RPMI8226 (cell line): ENCODE measurements around the gene PLCB1.

Experiments used
- DNase-seq: peaks from one replicate; pipeline ENCODE4 v3.0.0-alpha.2; 2015

The PLCB1 gene

GRCh38 chr20:8749986-8750385, 617.9 kb downstream of the PLCB1 start:
- DNase-seq: no peak

- no peak for DNase-seq
Measured at GRCh38 chr20:8755340-8756118, 623.5 kb downstream of the PLCB1 start.

GRCh38 chr20:8756410-8756809, 624.3 kb downstream of the PLCB1 start:
- DNase-seq: no peak

DNA sequence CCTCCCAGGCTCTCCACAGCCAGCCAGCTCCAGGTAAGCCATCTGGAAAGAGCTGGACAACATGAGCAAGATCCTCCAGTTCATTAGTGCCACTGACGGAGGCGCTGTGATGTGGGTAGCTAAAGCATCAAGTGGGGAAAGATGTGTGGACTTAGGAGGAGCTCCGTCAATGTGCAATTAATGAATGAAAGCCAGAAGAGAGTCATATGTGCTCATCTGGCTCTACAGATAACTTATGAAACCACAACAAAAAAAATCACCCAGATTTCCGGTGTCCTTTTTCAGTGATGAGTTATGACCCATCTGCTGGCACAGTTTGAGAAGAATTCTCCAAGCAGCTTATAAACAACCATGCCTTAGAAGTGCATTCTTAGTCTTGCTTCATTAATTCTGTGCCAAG, 625.1 kb downstream of the PLCB1 start:
- no peak for DNase-seq

DNA sequence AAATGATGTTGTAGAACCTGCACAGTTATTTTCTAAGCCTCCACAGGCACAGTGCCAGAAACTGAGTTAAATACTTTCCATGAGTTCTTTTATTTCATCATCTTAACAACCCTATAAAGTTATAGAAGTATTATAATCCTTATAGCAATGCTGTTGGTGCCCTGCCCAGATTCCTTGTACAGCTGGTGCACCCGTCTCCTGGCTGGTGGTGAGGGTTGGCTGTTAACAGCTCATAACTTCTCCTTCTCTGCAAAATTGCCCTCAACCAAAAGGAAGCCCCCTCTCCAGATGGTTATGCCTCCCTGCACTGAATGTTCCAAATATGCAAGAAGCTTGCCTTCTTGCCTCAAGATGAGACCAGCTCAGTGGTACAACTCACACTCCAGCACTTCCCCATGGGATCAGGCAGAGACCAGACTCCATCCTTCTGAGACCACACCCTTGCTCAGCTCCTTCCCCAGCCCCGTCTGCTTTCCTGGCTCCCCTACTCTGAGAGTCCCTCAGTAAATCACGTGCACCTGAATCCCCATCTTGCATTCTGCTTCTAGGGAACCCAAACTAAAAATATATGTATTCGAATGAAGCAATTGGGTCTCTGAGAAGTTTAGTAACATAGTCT, 632.4 kb downstream of the PLCB1 start:
- no peak for DNase-seq

GRCh38 chr20:8766868-8767390, 634.9 kb downstream of the PLCB1 start:
- DNase-seq: no peak

DNA sequence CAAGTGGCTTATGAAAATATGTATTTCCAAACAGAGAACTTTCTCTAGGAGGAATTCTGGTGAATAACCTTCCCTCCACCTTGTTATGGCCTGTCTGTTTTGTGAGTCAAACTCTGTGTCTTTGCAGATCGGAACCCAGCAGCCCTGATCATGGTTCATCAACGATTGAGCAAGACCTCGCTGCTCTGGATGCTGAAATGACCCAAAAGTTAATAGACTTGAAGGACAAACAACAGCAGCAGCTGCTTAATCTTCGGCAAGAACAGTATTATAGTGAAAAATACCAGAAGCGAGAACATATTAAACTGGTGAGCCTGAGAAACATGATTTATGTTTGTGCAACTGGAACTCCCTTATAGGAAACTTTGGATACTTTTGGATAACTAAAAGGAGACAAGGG, 642.3 kb downstream of the PLCB1 start:
- no peak for DNase-seq

DNA sequence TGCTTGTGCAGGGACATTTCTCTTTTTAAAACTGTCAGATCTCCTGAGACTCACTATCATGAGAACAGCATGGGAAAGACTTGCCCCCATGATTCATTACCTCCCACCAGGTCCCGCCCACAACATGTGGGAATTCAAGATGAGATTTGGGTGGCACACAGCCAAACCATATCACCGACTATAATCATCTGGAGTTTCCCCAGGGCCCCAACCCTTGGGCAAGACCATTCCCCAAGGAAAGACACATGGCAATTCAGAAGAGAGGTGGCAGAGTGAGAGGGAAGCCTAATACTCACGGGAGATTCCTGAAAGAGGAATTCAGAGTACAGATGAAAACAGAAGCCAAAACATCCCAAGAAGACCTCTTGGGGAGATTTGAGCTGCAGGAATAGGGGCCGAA, 645.8 kb downstream of the PLCB1 start:
- DNase-seq: no peak

DNA sequence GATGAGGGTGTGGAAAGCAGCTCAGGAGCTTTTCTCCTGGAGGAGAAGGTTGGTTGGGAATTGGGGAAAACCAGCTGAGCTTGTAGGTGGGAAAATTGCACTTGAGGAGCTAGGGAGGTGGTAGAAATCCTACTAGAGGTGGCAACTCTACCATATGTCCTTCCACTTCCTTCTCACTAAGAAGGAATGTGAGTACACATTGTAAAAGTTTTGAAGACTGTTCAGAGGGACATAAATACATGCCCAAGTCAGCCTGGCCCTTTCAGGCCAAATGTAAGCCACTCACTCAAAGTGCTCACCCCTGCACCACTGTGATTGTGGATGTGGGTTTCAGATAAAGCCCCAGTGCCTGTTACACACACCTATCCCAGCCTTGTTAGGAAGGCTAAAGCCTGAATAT, 646.3 kb downstream of the PLCB1 start:
- DNase-seq: no peak

- no peak for DNase-seq
Measured at GRCh38 chr20:8780915-8781314, 648.8 kb downstream of the PLCB1 start.

DNA sequence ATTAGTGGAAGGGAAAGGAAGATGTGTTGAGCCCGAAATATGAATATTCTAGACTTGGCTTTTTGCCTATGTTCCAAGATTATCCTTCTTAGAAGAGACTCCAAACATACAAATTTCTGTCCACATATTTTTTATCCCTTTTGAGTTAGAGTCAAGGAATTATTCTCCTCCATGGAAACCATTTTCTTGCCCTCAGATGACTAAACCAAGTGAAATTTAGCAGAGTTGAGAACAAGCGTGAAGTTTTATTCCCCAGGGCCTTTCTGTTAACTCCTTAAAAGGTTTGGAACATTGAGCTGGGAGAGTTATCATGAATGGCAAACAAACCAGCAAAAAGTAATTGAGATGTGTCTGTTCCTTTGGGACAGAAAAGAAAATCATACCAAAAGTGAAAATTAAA, 650.7 kb downstream of the PLCB1 start:
- DNase-seq: no peak

DNA sequence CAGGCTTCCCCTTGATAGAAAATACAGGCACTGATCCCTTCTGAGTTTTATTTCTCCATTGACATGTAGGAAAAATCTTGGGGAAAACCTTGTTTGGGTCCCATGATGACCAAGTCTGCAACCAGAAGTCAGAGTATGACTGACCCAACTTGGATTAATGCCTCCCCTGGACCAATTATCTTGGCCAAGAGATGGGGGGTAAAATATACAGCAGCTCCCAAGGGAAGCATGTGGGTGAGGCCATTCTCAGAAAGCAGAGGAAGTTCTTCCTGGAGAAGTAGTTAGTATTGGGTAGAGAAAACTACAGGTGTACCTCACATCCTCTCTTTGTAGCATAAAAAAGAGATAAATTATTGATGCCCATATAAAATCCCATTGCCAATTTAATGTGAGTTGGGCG, 651.7 kb downstream of the PLCB1 start:
- DNase-seq: no peak

DNA sequence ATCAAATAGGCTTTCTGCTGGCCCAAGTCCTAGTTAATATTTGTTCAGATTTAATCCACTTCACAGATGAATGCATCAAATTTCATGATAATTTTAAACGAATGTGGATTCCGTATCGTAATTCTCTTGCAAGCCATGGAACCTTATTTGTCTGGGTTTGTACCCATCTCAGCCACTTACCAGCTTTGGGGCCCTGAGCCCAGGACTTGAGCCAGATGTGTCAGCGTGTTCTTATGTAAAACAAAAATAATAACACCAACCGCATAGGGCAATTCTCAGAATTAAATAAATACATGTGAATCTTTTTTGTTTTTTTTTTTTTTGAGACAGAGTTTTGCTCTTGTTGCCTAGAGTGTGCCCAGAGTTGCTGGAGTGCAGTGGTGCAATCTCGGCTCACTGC, 654.3 kb downstream of the PLCB1 start:
- no peak for DNase-seq

DNA sequence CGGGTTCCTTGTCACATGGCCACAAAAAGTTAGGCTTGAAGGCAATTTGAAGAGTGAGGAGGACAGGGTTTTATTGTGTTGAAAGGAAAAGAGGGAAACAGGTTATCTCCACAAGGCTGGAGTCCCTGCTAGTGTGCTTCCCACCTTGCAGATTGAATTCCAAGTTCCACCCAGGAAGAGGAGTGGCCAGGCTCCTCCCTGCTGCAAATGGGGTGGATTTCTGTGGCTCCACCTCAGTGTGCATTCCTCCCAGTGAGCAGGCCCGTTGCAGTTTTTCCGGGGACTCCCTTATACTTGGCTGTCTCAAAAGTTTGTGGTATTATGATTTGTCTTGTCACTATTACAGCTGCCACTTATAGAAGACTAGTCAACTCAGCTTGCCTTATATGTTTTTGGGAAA, 655.0 kb downstream of the PLCB1 start:
- no peak for DNase-seq

- DNase-seq: no peak
Measured at GRCh38 chr20:8788275-8788674, 656.2 kb downstream of the PLCB1 start.

DNA sequence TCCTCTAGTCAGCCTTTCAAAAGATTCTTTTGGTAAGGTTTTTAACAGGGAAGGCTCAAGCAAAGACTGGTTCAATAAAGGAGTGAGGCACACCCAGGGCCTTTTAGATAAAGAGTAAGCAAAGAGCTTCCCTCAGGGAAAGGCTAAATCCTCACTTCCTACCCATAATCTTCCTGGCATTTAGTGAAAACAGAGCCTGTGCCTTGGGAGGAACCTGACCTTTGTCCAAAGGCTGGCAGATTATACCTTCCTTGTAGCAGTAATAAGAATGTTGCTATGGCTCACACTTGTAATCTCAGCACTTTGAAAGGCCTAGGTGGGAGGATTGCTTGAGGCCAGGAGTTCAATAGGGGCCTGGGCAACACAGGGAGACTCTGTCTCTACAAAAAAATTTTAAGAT, 656.8 kb downstream of the PLCB1 start:
- DNase-seq: no peak

- DNase-seq: peak; percentile 54
Measured at GRCh38 chr20:8790442-8791074, 658.5 kb downstream of the PLCB1 start.

GRCh38 chr20:8795404-8795803, 663.3 kb downstream of the PLCB1 start:
- no peak for DNase-seq

GRCh38 chr20:8796088-8796660, 664.1 kb downstream of the PLCB1 start:
- no peak for DNase-seq

DNA sequence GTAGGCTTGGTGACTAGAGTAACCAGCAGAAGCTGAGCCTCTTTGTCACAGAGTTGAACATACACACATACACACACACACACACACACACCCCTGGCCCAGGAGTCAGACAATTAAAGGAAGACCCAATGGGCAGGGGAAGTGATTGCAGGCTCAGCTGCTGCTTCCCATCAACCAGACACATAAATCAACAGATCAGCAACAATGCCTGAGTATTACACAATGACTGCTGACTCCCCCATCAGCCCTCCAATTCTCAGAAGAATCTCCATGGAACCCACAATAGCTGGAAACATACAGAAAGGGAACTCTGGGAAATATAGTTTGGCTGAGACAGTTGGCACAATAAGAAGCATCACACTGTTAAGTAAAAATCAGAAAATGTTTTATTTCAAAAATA, 666.4 kb downstream of the PLCB1 start:
- DNase-seq: no peak

GRCh38 chr20:8800089-8800488, 668.0 kb downstream of the PLCB1 start:
- DNase-seq: no peak

DNA sequence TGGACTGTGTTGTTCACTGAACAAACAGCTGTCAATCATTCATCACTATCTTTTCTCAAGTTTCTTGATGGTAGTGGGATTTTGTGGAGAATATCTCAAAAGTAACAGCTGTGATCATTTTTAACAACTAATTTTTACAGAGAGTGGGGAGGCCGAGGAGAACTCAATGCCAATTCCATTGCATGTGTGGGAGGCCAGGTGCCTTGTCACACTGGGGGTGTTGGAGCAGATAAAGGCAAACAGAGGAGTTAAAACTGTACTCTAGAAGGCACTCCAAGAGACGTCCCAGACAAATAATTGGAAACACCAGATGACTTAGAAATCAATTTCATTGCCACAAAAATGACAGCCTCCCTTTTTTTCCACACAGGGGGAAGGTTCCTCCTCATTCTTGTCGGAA, 669.6 kb downstream of the PLCB1 start:
- no peak for DNase-seq

GRCh38 chr20:8803065-8803464, 671.0 kb downstream of the PLCB1 start:
- DNase-seq: no peak

DNA sequence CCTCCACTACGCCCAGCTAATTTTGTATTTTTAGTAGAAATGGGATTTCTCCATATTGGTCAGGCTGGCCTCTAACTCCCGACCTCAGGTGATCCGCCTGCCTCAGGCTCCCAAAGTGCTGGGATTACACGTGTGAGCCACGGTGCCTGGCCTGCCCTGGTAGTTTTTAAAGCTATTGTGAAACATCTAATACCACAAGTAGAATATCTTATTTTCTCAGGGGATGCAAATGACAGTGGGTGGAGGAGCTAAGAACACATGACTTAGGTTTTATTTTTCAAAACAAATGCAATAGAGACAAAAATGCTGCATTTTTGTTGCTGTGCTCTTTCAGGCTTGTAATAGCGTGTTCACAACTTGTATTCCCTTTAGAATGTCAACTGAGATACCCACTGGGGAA, 671.9 kb downstream of the PLCB1 start:
- no peak for DNase-seq
